Vagina (tissue), 2 donors: Measurements from ENCODE around the gene NRAP.

Experiments
- POLR2A ChIP-seq, 2 donors: fragments of 450-650 bp; IDR thresholded peaks; one replicate each; pipeline ENCODE4 v1.6.1; 2017; ENCODE audit warnings: antibody characterized with exemption in 2 of 2, mild to moderate bottlenecking in 2 of 2, moderate library complexity in 2 of 2
- POLR2AphosphoS5 ChIP-seq, 2 donors: sonication (generic); formaldehyde crosslinking; IDR thresholded peaks; one replicate each; pipeline ENCODE4 v1.9.0; 2017; ENCODE audit warnings: antibody characterized with exemption in 2 of 2, mild to moderate bottlenecking in 2 of 2, low read depth in 1 of 2; ENCODE audit not compliant: insufficient read depth in 1 of 2
- TF ChIP-seq, protein P1 (sequence below), 3 experiments: fragments of 450-650 bp in 2 of 3; fragments of 200-600 bp in 1 of 3; sonication (generic) in 1 of 3; IDR thresholded peaks; one replicate each; pipeline ENCODE4 v1.5.1; 2017 to 2019; ENCODE audit warnings: antibody characterized with exemption in 3 of 3, mild to moderate bottlenecking in 2 of 3, moderate library complexity in 2 of 3

GRCh38 chr10:113566888-113567287 is 97.0 kb downstream of the NRAP start:
- TF ChIP-seq, protein P1, sequence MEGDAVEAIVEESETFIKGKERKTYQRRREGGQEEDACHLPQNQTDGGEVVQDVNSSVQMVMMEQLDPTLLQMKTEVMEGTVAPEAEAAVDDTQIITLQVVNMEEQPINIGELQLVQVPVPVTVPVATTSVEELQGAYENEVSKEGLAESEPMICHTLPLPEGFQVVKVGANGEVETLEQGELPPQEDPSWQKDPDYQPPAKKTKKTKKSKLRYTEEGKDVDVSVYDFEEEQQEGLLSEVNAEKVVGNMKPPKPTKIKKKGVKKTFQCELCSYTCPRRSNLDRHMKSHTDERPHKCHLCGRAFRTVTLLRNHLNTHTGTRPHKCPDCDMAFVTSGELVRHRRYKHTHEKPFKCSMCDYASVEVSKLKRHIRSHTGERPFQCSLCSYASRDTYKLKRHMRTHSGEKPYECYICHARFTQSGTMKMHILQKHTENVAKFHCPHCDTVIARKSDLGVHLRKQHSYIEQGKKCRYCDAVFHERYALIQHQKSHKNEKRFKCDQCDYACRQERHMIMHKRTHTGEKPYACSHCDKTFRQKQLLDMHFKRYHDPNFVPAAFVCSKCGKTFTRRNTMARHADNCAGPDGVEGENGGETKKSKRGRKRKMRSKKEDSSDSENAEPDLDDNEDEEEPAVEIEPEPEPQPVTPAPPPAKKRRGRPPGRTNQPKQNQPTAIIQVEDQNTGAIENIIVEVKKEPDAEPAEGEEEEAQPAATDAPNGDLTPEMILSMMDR (IDR thresholded peaks at IDR 0.05) = no peak
- TF ChIP-seq POLR2AphosphoS5 (IDR thresholded peaks at IDR 0.05; ENCODE audit: insufficient read depth in 1 of 2, low read depth in 1 of 2) = no peak
- TF ChIP-seq POLR2A (IDR thresholded peaks at IDR 0.05) = no peak
